ENCODE data around the gene BCKDHA.

Gene BCKDHA

DNA sequence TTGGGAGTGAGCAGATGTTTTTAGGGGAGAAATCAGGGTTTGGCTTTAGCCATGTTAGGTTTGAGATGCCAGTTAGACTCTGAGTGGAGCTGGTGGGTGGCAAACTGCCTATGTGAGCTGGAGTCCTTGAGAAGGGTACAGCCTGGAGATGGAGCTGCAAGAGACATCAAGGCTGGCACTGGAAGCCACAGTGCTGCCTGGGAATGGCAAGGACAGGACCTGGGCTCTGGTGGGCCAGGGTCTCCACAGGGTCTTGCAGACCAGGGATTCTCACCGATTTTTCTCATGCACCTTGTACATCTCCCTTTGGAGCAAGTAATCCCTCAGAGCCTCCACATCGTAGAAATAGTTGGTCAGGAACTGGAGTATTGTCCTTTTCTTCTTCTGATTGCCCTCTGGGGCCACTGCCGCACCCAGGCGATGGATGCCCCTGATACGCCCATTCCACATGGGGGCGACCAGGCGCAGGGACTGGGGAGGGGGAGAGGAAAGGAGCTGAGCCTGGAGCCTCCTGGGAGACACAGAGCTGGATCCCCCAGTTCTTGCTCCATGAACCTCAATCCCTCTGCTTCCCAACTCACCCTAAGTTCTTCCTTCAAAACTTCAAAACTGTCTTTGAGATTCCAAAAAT is 40.4 kb downstream of the BCKDHA start:
- Histone ChIP-seq H4K20me1 (no peaks in the 10 kb centered on the region), H3K4me3 (no peak overlapping the region), H3K27me3 (no peaks in the 10 kb centered on the region), H3K4me1 (peaks cover 33% of the 10 kb centered on the region), H3K9me3 (no peaks in the 10 kb centered on the region), H3K27ac (no peak overlapping the region), H3K9ac (no peak overlapping the region), H3K36me3 (peaks cover 28% of the 10 kb centered on the region), H3K4me2 (peak overlapping the region; percentile 77; the same call in 1 of the 2 replicates)
- no peak for TF ChIP-seq Cebpa-rat (IDR thresholded peaks at IDR 0.05)

DNA sequence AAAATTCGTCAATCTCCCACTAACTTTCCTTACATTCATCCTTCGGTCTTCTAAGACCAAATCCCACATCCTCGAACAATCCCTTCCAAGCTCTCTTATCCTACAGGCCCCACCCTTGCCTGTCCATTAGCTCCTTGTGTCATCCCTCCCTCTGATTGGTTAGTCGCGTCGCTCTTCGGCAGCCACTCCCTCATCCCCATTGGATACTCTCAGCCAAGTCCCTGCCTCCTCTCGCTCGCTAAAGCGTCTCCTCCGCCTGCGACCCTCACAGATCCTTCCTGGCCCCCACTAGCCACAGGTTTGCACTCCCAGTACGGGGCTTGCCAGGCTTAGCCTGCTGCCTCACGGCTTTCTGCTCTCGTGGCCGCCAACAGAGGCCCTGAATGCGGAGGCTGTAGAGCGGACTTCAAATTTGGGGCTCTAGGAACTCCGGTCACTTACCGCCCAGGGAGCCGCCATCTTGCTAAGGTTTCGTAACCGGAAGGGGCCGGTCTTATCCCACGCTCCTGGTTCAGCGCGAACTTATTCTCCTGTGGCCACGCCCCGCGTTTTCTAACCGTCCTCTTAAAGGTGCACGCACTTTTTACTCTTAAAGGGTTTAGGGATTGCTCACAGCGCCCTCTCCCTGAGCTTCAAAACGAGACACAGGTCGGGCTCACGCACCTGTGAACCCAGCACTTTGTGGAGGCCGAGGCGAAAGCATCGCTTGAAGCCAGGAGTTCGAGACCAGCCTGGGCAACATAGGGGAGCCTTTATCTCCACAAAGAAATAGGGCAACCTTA is 42.0 kb downstream of the BCKDHA start, which contains the start of gene DMAC2:
DMAC2 (minus strand) TSS at position 472 of the 782 bp plus-strand sequence; CDS start at position 459, 13 bp downstream.
- H3K27ac ChIP-seq, result peak within 1 kb of the TSS; percentile 82
- no peaks in the 10 kb centered on the region for H4K20me1 ChIP-seq
- H3K4me1 ChIP-seq, result peaks cover 30% of the 10 kb centered on the region
- H3K9ac ChIP-seq, result peak within 1 kb of the TSS; percentile 80
- no peaks in the 10 kb centered on the region for H3K27me3 ChIP-seq
- peak; percentile 92 for TF ChIP-seq Cebpa-rat (IDR thresholded peaks at IDR 0.05)
- H3K4me2 ChIP-seq, result peak within 1 kb of the TSS; percentile 77
- peak within 1 kb of the TSS; percentile 73 for H3K4me3 ChIP-seq
- H3K9me3 ChIP-seq, result no peaks in the 10 kb centered on the region
- H3K36me3 ChIP-seq, result peaks cover 18% of the 10 kb centered on the region

DNA sequence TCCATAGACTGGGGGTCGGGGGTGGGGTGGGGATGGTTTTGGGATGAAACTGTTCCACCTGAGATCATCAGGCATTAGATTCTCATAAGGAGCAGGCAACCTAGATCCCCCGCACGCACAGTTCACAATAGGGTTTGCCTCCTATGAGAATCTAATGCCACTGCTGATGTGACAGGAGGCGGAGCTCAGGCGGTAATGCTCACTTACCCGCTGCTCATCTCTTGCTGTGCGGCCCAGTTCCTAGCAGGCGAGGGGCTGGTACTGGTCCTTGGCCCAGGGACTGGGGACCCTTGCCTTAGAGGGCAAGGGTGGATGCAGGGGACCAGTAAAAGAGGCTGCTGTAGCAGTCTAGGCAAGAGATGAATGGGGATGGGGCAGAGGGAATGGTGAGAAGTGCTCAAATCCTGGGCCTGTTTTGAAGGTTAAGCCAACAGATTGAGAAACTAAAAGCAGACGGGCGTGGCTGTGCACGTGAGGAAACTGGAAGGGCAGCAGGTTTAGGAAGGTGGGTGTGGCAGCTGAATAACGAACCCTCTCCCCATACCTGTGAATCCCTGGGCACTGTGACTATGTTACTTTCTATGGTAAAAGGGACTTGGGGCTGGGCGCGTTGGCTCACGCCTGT is 43.8 kb downstream of the BCKDHA start:
- Histone ChIP-seq H3K4me3 (no peak overlapping the region), H3K36me3 (peaks cover 13% of the 10 kb centered on the region), H3K4me1 (peaks cover 26% of the 10 kb centered on the region), H3K27me3 (no peaks in the 10 kb centered on the region), H3K27ac (no peak overlapping the region), H3K4me2 (no peak overlapping the region), H3K9ac (no peak overlapping the region), H4K20me1 (no peaks in the 10 kb centered on the region), H3K9me3 (no peaks in the 10 kb centered on the region)
- no peak for TF ChIP-seq Cebpa-rat (IDR thresholded peaks at IDR 0.05)

DNA sequence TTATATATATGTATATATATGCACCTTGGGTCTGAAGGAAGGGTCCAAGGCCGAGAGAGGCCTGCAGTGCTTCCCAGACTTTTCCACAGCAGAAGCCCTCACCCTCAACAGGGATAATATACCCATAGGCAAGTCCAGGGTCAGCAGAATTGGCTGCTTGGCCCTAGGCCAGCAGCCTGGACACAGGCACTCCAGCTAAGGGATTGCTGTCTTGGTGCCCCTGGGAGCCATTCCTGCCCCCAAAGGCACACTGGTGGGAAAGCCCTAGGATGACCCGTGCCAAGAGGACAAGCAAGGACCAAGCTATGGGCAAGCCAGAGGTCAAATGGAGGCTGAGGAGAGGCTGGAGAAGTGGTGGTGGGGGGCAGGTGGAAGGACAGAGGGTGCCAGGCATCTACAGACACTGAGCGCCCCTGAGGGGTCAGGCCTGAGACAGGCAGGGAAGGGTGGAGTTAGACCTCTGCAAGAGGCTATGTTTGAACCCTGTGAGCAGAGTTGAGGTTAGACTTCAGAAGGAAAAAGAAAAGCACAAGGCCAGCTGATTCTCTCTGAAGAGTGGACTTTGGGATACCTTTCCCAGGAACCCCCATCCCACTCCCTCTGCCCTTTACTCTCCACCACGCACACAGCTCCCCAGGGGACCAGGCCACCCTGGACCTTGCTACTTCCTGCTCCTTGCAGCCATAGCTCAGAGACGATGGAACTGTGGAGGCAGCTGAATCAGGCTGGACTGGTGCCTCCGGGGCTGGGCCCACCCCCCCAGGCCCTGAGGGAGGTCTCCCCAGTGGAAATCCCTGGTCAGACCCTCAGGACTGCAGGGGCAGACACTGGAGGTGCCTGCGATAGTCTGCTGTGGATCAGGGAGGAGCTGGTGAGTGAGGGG is 45.1 kb downstream of the BCKDHA start, which contains the start of gene ERICH4:
ERICH4 (plus strand) TSS at position 684 of the 883 bp plus-strand sequence; CDS start at position 698, 14 bp downstream.
- no peaks in the 10 kb centered on the region for H3K9me3 ChIP-seq
- TF ChIP-seq Cebpa-rat (IDR thresholded peaks at IDR 0.05), result no peak
- 0 out of 2 replicates have a peak within 1 kb of the TSS, but pooled peaks have one; percentile 24 for H3K9ac ChIP-seq
- H3K36me3 ChIP-seq, result peaks cover 6% of the 10 kb centered on the region
- H3K4me1 ChIP-seq, result peaks cover 26% of the 10 kb centered on the region
- H4K20me1 ChIP-seq, result no peaks in the 10 kb centered on the region
- no peaks in the 10 kb centered on the region for H3K27me3 ChIP-seq
- no peak within 1 kb of the TSS for H3K27ac ChIP-seq
- no peak within 1 kb of the TSS for H3K4me3 ChIP-seq
- H3K4me2 ChIP-seq, result peak within 1 kb of the TSS; percentile 14; the same call in 1 of the 2 replicates

DNA sequence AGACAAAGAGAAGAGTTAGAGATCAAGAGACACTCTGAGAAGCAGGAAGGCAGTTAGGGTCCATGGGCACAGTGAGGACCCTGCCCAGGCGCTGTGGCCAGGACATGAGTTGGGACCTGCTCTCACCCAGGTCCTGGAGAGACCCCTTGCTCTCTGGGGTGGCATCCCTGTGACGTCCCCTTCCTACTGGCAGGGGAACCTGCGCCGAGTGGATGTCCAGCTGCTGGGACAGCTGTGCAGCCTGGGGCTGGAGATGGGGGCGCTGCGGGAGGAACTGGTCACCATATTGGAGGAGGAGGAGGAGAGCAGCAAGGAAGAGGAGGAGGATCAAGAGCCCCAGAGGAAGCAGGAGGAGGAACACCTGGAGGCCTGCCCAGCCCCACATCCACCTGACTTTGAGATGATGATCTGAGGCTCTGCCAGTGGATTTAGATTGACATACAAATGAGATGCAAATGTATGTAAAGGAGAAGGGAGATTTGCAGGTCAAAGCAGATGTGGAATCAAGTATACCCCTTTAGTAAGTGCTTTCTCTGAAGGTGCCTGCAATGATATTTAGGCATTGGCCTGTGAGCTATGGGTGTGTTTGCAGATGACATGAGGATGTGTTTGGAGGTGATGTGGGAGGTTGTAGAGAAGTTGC is 46.3 kb downstream of the BCKDHA start:
- H3K4me3 ChIP-seq, result no peak overlapping the region
- TF ChIP-seq Cebpa-rat (IDR thresholded peaks at IDR 0.05), result no peak
- H3K4me2 ChIP-seq, result no peak overlapping the region
- H3K4me1 ChIP-seq, result peaks cover 15% of the 10 kb centered on the region
- H4K20me1 ChIP-seq, result no peaks in the 10 kb centered on the region
- H3K27me3 ChIP-seq, result no peaks in the 10 kb centered on the region
- H3K36me3 ChIP-seq, result no peaks in the 10 kb centered on the region
- H3K9ac ChIP-seq, result no peak overlapping the region
- no peaks in the 10 kb centered on the region for H3K9me3 ChIP-seq
- H3K27ac ChIP-seq, result no peak overlapping the region

DNA sequence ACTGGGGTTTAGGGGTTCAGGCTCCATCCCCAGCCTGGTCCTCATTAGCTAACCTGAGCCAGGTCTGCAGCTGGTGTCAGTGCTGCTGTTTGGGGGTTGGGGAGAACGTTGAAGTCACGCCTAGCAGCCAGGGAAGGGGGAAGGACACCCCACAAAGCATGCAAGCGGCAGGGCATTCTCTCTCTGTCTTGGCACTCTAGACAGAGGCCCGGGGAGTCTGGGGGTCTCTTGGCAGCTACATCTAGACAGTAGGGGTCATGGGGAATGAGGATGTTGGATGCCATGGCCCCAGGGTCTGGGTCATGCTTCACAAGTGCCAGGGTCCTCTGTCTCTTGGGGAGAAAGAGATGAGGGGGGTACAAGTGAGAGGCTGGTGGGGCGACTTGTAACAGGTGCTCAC is 48.0 kb downstream of the BCKDHA start:
- Histone ChIP-seq H3K4me3 (no peak overlapping the region), H3K27ac (no peak overlapping the region), H3K4me2 (no peak overlapping the region), H3K9me3 (no peaks in the 10 kb centered on the region), H3K4me1 (0 out of 2 replicates have a peak, but pooled peaks cover 11% of the 10 kb centered on the region), H3K27me3 (no peaks in the 10 kb centered on the region), H3K36me3 (no peaks in the 10 kb centered on the region), H4K20me1 (no peaks in the 10 kb centered on the region), H3K9ac (no peak overlapping the region)
- TF ChIP-seq Cebpa-rat (IDR thresholded peaks at IDR 0.05), result no peak

DNA sequence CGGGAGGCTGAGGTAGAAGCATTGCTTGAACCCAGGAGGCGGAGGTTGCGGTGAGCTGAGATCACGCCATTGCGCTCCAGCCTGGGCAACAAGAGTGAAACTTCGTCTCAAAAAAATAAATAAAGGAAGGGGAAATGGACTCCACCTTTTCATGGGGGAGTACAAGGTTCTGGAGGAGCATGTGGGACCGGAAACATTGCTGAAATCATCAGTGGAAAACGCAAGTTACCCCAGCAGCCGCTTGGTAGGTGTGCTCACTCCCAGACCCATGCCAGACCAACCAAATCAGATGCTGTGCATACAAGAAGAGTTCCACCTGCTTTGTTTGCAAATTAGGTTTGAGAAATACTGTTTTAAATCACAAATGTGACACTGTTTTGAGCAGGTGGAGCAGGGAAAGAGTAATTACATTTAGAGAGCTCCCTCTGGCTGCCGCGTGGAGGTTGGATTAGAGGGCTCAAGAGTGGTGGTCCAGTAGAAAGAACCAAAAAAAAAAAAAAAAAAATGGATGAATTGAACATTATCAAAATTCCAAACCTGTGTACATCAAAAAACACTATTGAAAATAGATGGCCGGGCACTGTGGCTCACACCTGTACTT is 50.2 kb downstream of the BCKDHA start:
- H3K27me3 ChIP-seq, result no peaks in the 10 kb centered on the region
- H4K20me1 ChIP-seq, result no peaks in the 10 kb centered on the region
- H3K36me3 ChIP-seq, result no peaks in the 10 kb centered on the region
- no peak overlapping the region for H3K27ac ChIP-seq
- H3K9ac ChIP-seq, result no peak overlapping the region
- TF ChIP-seq Cebpa-rat (IDR thresholded peaks at IDR 0.05), result no peak
- H3K4me1 ChIP-seq, result 0 out of 2 replicates have a peak, but pooled peaks cover 9% of the 10 kb centered on the region
- no peak overlapping the region for H3K4me2 ChIP-seq
- H3K9me3 ChIP-seq, result no peaks in the 10 kb centered on the region
- no peak overlapping the region for H3K4me3 ChIP-seq

DNA sequence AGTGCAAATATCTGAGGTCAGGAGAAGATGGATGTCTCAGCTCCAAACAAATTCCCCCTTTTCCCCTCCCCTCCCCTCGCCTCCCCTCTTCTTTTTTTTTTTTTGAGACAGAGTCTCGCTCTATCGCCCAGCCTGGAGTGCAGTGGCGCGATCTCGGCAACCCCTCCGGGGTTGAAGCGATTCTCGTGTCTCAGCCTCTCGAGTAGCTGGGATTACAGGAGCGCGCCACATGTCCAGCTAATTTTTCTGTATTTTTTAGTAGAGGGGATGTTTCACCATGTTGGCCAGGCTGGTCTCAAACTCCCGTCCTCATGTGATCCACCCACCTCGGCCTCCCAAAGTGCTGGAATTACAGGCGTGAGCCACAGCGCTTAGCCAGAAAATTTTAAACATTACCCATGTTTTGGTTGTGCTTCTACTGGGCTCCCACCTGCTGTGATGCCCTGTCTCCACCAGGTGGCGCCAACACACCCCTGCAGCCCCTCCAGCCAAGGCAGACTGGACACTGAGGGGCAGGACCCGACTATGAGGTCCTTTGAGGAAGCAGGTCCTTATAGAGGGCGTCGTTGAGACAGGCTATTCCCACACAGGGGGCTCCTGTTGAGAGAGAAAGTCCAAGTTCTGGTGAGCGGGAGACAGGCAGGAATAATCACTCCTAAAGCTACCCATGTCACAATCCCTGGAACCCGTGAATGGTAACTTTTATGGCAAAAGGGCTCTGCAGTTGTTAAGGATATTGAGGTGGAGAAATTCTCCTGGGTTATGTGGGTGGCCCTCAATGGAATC is 51.7 kb downstream of the BCKDHA start:
- Histone ChIP-seq H3K9ac (peak overlapping the region; percentile 61; the same call in 1 of the 2 replicates), H3K9me3 (no peaks in the 10 kb centered on the region), H3K4me2 (peak overlapping the region; percentile 80), H4K20me1 (no peaks in the 10 kb centered on the region), H3K27ac (no peak overlapping the region), H3K36me3 (no peaks in the 10 kb centered on the region), H3K4me1 (0 out of 2 replicates have a peak, but pooled peaks cover 4% of the 10 kb centered on the region), H3K27me3 (no peaks in the 10 kb centered on the region), H3K4me3 (peak overlapping the region; percentile 51)
- TF ChIP-seq Cebpa-rat (IDR thresholded peaks at IDR 0.05), result no peak
